Measurements from ENCODE around the gene KRT6A. TPM values are rescaled to one million over a fixed set of nuclear protein-coding genes. Genes with fewer than 3 reads are reported as not detected.

KRT6A gene
- total and polyA plus RNA-seq, 2 of the 13 experiments (the other 11 are each of a cell fraction or from before 2014, with no cell fraction given): 0.13 TPM; not detected in 1

DNA sequence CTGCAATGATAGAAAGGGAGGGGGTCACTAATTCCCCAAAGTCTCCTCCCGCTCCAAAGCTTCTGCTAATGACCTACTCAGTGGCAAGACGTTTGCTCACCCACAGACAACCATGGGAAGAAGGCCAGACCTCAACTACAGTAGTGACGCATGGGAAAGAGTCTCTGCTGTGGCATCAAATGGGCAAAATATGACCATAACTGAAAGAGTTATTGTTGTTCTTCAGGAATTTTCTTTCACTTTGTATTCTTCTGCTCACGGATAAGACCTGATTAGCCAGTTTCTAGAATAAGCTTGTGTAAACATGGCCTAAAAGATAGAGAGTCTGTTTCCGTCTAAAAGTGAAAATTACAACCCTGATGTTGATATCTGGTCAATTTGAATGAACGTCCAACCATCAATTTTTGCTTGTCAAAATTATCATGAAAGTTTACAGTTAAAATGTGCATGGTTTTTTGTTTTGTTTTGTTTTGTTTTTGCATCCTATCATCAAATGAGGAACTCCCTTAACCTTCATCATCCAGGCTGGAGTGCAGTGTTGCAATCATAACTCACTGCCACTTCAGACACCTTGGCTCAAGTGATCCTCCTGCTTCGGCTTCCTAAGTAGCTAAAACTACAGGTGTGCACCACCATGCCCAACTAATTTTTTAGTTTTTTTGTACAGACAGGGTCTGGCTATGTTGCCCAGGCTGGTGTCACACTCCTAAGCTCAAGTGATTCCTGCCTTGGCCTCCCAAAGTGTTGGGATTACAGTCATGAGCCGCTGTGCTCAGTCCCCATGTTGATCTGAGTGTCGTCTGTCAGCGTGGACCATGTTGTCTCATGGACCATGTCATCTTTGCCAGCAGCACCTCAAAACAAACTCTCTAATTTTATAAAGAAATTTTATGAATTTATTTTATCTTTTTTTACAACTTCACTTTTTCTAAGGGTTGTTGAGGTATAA, 48.1 kb downstream of the KRT6A start:
- H3K4me2 ChIP-seq (ENCODE audit: low read depth, low read length): no peak overlapping the region
- no peaks in the 10 kb centered on the region for H3K36me3 ChIP-seq (replicated peaks in 1 of 2; ENCODE audit: control insufficient read depth in 1 of 2, insufficient read depth in 2 of 2, low read length in 2 of 2)
- intact Hi-C loops (cut with micrococcal nuclease; ENCODE audit: unreplicated experiment) (no loop called here), in situ Hi-C loops (cut with HindIII; ENCODE audit: extremely low pct_ligation_motif_present, low pct_unique_long_range_greater_than_20kb) (no loop called here)
- no peak for TF ChIP-seq NFE2 (CRISPR knock-in tag; IDR thresholded peaks at IDR 0.05)
- TF ChIP-seq KMT2A (CRISPR knock-in tag; IDR thresholded peaks at IDR 0.05): no peak
- TF ChIP-seq, protein P1, sequence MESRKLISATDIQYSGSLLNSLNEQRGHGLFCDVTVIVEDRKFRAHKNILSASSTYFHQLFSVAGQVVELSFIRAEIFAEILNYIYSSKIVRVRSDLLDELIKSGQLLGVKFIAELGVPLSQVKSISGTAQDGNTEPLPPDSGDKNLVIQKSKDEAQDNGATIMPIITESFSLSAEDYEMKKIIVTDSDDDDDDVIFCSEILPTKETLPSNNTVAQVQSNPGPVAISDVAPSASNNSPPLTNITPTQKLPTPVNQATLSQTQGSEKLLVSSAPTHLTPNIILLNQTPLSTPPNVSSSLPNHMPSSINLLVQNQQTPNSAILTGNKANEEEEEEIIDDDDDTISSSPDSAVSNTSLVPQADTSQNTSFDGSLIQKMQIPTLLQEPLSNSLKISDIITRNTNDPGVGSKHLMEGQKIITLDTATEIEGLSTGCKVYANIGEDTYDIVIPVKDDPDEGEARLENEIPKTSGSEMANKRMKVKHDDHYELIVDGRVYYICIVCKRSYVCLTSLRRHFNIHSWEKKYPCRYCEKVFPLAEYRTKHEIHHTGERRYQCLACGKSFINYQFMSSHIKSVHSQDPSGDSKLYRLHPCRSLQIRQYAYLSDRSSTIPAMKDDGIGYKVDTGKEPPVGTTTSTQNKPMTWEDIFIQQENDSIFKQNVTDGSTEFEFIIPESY (CRISPR knock-in tag; IDR thresholded peaks at IDR 0.05): no peak
- TF ChIP-seq, protein P2, sequence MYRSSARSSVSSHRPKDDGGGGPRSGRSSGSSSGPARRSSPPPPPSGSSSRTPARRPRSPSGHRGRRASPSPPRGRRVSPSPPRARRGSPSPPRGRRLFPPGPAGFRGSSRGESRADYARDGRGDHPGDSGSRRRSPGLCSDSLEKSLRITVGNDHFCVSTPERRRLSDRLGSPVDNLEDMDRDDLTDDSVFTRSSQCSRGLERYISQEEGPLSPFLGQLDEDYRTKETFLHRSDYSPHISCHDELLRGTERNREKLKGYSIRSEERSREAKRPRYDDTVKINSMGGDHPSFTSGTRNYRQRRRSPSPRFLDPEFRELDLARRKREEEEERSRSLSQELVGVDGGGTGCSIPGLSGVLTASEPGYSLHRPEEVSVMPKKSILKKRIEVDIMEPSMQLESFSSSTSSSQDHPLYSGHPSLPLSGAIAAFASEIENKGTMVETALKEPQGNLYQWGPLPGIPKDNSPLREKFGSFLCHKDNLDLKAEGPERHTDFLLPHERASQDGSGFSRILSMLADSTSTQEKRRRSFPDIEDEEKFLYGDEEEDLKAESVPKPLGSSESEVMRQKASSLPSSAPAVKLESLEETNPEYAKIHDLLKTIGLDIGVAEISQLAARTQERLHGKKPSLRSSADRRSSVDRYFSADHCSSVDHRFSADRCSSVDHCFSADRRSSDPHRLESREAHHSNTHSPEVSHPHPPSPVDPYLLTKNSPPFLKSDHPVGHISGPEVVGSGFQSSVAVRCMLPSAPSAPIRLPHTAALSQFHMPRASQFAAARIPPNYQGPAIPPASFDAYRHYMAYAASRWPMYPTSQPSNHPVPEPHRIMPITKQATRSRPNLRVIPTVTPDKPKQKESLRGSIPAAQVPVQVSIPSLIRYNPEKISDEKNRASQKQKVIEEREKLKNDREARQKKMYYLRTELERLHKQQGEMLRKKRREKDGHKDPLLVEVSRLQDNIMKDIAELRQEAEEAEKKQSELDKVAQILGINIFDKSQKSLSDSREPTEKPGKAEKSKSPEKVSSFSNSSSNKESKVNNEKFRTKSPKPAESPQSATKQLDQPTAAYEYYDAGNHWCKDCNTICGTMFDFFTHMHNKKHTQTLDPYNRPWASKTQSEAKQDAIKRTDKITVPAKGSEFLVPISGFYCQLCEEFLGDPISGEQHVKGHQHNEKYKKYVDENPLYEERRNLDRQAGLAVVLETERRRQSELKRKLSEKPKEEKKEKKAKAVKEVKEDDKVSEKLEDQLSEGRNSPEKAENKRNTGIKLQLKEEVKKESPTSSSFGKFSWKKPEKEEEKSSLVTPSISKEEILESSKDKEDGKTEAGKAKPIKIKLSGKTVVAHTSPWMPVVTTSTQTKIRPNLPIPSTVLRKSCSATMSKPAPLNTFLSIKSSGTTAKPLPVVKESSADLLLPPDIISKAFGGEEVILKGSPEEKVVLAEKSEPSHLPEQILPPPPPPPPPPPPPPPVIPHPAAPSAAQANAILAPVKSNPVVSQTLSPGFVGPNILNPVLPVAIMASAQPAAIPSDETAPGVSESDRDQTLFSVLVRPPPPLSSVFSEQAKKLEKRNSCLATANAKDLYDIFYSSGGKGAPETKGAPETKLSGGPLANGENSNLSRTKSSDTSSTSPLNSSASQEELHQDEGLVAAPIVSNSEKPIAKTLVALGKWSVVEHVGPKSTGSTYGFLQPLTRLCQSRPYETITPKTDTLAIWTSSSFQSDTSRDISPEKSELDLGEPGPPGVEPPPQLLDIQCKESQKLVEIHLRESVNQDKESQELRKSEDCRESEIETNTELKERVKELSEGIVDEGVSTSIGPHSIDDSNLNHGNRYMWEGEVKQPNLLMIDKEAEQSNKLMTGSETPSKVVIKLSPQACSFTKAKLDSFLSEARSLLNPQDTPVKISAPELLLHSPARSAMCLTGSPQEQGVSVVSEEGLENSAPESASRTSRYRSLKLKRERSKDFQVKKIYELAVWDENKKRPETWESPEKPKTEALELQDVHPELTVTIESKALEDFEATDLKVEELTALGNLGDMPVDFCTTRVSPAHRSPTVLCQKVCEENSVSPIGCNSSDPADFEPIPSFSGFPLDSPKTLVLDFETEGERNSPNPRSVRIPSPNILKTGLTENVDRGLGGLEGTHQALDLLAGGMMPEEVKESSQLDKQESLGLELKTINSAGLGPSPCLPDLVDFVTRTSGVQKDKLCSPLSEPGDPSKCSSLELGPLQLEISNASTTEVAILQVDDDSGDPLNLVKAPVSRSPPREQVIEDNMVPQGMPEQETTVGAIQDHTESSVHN (CRISPR knock-in tag; IDR thresholded peaks at IDR 0.05): no peak
- no peak for TF ChIP-seq GTF3A (CRISPR knock-in tag; conservative IDR thresholded peaks at IDR 0.05)
- no peak for TF ChIP-seq ZMAT3 (CRISPR knock-in tag; conservative IDR thresholded peaks at IDR 0.05)
- no peak for TF ChIP-seq ZNF44 (CRISPR knock-in tag; IDR thresholded peaks at IDR 0.05)
- no peak for FAIRE-seq
- H3K9me3 ChIP-seq (ENCODE audit: low read length): no peaks in the 10 kb centered on the region
- no peak overlapping the region for H3K9ac ChIP-seq (ENCODE audit: insufficient read depth, low read depth, low read length)
- H3K79me2 ChIP-seq (ENCODE audit: insufficient read depth, low read length): no peaks in the 10 kb centered on the region
- H3K4me1 ChIP-seq (ENCODE audit: insufficient read depth, low read length): peaks cover 13% of the 10 kb centered on the region
- H4K20me1 ChIP-seq (ENCODE audit: insufficient read depth, low read length): no peaks in the 10 kb centered on the region
- no peak overlapping the region for H3K4me3 ChIP-seq (replicated peaks in 1 of 3; ENCODE audit: insufficient read depth in 1 of 3, low read depth in 2 of 3, low read length in 3 of 3)
- CTCF ChIA-PET (ENCODE audit: low intra/inter-chr PET ratio, low total read pairs): no interaction called here
- no peak overlapping the region for H2AFZ ChIP-seq (ENCODE audit: low read length)
- H3K27me3 ChIP-seq (ENCODE audit: control insufficient read depth in 1 of 2, insufficient read depth in 2 of 2, low read length in 2 of 2): peaks cover 0 to 4% of the 10 kb centered on the region in 2 experiments; a peak in 1 of 5 replicates
- POLR2A ChIA-PET: no interaction called here
- DNase-seq (ENCODE audit: low spot score): no peak
- no TSS peak for BruUV-seq (replicated peaks)
- no peak overlapping the region for H3K27ac ChIP-seq (ENCODE audit: extremely low read length, insufficient read depth, low read length)
- ATAC-seq: no peak
- 38% methylated on average over 10 of the region's 10 CpGs for WGBS (ENCODE audit: low lambda C conversion rate)
